GM12878 (cell line): Measurements from ENCODE around the gene DCC.

Experiments
- BRCA1 ChIP-seq: IDR thresholded peaks from 2 replicates; pipeline ENCODE4 v1.6.1; 2011; ENCODE audit warnings: low read depth, low read length, improper control_type of control experiment
- CBX5 ChIP-seq: sonication (generic); IDR thresholded peaks from 2 replicates; pipeline ENCODE4 v1.6.1; 2016; ENCODE audit warnings: low read depth, moderate library complexity, mild to moderate bottlenecking, inconsistent platforms
- CTCF ChIP-seq, 3 experiments: IDR thresholded peaks in 2 of 3; conservative IDR thresholded peaks in 1 of 3; 2 replicates each; pipeline ENCODE4 v1.5.1; 2011; ENCODE audit warnings: low read depth in 3 of 3, low read length in 3 of 3, mild to moderate bottlenecking in 3 of 3, control low read depth in 2 of 3, moderate library complexity in 2 of 3, inconsistent platforms in 1 of 3, mixed read lengths in 1 of 3; ENCODE audit not compliant: control insufficient read depth in 2 of 3, insufficient read depth in 1 of 3; ENCODE audit errors: extremely low read depth in 1 of 3
- POLR2AphosphoS5 ChIP-seq: IDR thresholded peaks from 2 replicates; pipeline ENCODE4 v1.6.1; 2011; ENCODE audit warnings: mild to moderate bottlenecking, low read length, inconsistent platforms
- RAD21 ChIP-seq: IDR thresholded peaks from 2 replicates; pipeline ENCODE4 v1.6.1; 2011; ENCODE audit warnings: mild to moderate bottlenecking, low read depth, low read length, moderate library complexity; ENCODE audit not compliant: insufficient read depth
- SREBF2 ChIP-seq: IDR thresholded peaks from 2 replicates; pipeline ENCODE4 v1.6.1; 2012; ENCODE audit warnings: mild to moderate bottlenecking, low read length
- SUZ12 ChIP-seq: fragments of 200-600 bp; sonication (generic); IDR thresholded peaks from one replicate; pipeline ENCODE4 v1.6.1; 2018; ENCODE audit warnings: antibody characterized with exemption, mild to moderate bottlenecking; ENCODE audit not compliant: unreplicated experiment
- TCF12 ChIP-seq: IDR thresholded peaks from 2 replicates; pipeline ENCODE4 v1.6.1; 2011; ENCODE audit warnings: low read depth, mild to moderate bottlenecking, low read length
- YY1 ChIP-seq: IDR thresholded peaks from 2 replicates; pipeline ENCODE4 v1.6.1; 2011; ENCODE audit warnings: low read depth, mild to moderate bottlenecking, low read length
- ZNF217 ChIP-seq: fragments of 450-650 bp; IDR thresholded peaks from 2 replicates; pipeline ENCODE4 v1.6.1; 2017; ENCODE audit warnings: antibody characterized with exemption, mild to moderate bottlenecking
- ZNF274 ChIP-seq: IDR thresholded peaks from one replicate; pipeline ENCODE4 v1.8.0; 2011; ENCODE audit not compliant: insufficient read length, insufficient read depth

GRCh38 chr18:53004798-53005197 is 664.8 kb downstream of the DCC start:
- no peak for TF ChIP-seq ZNF217
- no peak for TF ChIP-seq CTCF (IDR thresholded peaks at IDR 0.05 in 2 of 3, conservative IDR thresholded peaks at IDR 0.05 in 1 of 3; ENCODE audit: control insufficient read depth in 2 of 3, extremely low read depth in 1 of 3, insufficient read depth in 1 of 3, low read depth in 3 of 3, low read length in 3 of 3)
- TF ChIP-seq SUZ12, result no peak
- no peak for TF ChIP-seq BRCA1
- no peak for TF ChIP-seq POLR2AphosphoS5
- no peak for TF ChIP-seq TCF12
- TF ChIP-seq SREBF2, result no peak
- no peak for TF ChIP-seq YY1
- TF ChIP-seq RAD21, result no peak
- no peak for TF ChIP-seq ZNF274
- TF ChIP-seq CBX5, result no peak
